Dedifferentiated amniotic fluid mesenchymal stem cell (primary cell): ENCODE results near the gene SCCPDH.

ENCODE experiments used
- DNase-seq: peaks from one replicate; pipeline ENCODE4 v3.0.0-alpha.2; 2016; ENCODE audit errors: extremely low spot score

Gene SCCPDH

GRCh38 chr1:246750752-246751151 lies 26.5 kb downstream of the SCCPDH start:
- DNase-seq, result no peak

- peak; percentile 61 for DNase-seq
Measured at GRCh38 chr1:246753670-246754535, 29.7 kb downstream of the SCCPDH start.

GRCh38 chr1:246755419-246755818 lies 31.2 kb downstream of the SCCPDH start:
- DNase-seq, result no peak

- DNase-seq, result no peak
Measured at GRCh38 chr1:246760422-246761347, 36.5 kb downstream of the SCCPDH start.

- DNase-seq, result peak; percentile 73
Measured at GRCh38 chr1:246761396-246761795, 37.2 kb downstream of the SCCPDH start.

- no peak for DNase-seq
Measured at GRCh38 chr1:246765521-246765920, 41.3 kb downstream of the SCCPDH start.

- DNase-seq, result no peak
Measured at GRCh38 chr1:246768403-246769020, 44.3 kb downstream of the SCCPDH start.

- DNase-seq, result peak; percentile 23
Measured at GRCh38 chr1:246769306-246769705, 45.1 kb downstream of the SCCPDH start.

GRCh38 chr1:246771366-246771765 lies 47.2 kb downstream of the SCCPDH start:
- no peak for DNase-seq

- no peak for DNase-seq
Measured at GRCh38 chr1:246772686-246773085, 48.5 kb downstream of the SCCPDH start.

- DNase-seq, result no peak
Measured at GRCh38 chr1:246773213-246773641, 49.0 kb downstream of the SCCPDH start.

GRCh38 chr1:246775531-246776385 lies 51.5 kb downstream of the SCCPDH start:
- DNase-seq, result no peak

GRCh38 chr1:246776923-246777322 lies 52.7 kb downstream of the SCCPDH start:
- DNase-seq, result no peak

- no peak for DNase-seq
Measured at GRCh38 chr1:246778663-246779062, 54.5 kb downstream of the SCCPDH start.

GRCh38 chr1:246779561-246780175 lies 55.5 kb downstream of the SCCPDH start:
- DNase-seq, result no peak

- no peak for DNase-seq
Measured at GRCh38 chr1:246780264-246780663, 56.1 kb downstream of the SCCPDH start.

GRCh38 chr1:246781212-246781611 lies 57.0 kb downstream of the SCCPDH start:
- no peak for DNase-seq

- peak; percentile 54 for DNase-seq
Measured at GRCh38 chr1:246782120-246782900, 58.1 kb downstream of the SCCPDH start.

- no peak for DNase-seq
Measured at GRCh38 chr1:246784621-246785493, 60.6 kb downstream of the SCCPDH start.
